DMS79 (cell line): ENCODE measurements around the gene PTTG1IP2.
A peak's percentile ranks its signal among the peaks of the same experiment; 100 is the strongest.
"Not testable (repeated sequence)": the region's sequence is repeated elsewhere in the genome, so short reads cannot be mapped to it uniquely, and the experiment has no call there.

ENCODE experiments used
- DNase-seq: peaks from one replicate; lab custom pipeline; 2025; lab: John Stamatoyannopoulos, UW

The PTTG1IP2 gene

GRCh38 chr7:90469554-90469953 is at the start of gene PTTG1IP2:
TSS of gene PTTG1IP2 (plus strand) at chr7:90469639. CDS start at chr7:90469787, 148 bp downstream.
- DNase-seq, result no peak

DNA sequence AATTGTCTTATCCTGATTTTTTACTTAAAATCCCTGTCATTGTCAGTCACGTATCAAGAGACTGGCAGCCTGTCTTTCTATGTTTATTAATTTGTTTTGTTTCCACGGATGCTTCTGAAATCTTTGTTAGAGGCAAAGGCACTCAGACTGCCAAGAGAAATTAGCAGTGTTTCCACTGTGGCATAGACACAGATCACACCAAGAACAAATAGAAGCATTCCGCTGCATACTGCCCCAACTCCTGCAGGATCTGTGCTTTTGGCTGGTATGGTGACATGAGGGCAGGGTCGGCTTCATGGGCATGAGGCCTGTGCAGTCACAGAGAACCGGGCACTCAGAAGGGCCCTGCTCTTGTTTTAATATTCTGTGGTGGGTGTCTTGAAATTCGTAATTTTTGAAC is 47.8 kb upstream of the PTTG1IP2 start:
- no peak for DNase-seq

DNA sequence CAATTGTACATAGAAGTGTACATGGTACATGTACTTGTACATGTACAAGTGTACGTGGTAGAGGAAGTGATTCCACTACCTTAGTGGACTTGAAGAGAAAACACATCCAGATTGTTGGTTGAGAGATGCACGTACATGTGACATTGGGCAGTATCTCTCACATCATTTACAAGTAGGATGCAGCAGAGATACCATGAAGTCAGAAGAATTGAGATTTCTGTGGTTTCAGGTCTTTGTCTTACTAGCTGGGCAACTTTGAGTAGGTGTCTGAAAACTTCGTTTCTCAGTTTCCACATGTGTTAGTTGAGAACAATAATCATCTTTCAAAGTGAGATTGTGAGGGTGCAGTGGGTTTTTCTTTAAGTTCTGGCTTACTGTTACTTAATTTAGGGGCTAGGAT is 44.7 kb upstream of the PTTG1IP2 start:
- DNase-seq, result no peak

- no peak for DNase-seq
Observed at GRCh38 chr7:90425376-90425775, 44.1 kb upstream of the PTTG1IP2 start.

DNA sequence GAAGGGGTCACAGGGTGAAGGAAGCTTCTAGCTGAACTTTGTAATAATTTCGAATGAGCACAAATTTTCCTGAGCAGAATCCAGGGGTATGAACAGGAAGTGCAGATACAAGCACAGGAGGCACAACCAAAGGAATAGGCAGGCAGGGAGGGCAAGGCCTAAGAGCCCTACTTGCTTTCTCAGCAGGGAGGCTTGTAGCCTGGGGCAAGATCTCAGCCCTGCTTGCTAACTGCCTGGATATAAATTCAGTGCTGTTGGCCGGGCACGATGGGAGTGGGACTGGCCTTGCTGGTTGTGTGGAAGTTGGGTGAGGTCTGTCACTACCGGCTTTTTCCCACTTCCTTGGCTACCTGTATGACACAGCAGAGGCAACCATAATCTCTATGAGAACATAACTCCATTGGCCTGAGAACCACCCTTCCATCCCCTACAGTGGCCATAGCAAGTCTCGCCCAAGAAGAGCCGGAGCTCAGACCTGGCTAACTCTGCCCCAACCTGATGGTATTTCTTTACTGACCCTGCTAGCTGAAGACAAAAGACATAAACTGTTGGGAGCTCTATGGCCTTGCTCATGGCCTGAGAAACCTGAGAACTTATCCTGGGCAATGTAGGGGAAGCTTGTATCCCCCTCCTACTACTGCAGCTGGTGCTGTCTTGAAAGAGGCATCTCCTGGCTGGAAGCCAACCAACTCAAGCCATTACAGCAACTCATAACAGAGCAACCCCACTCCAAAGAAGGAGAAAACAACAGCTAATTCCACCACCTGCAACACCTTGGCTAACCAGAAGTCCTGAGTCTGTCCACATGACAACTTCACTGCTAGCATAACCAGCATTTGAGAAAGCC is 38.6 kb upstream of the PTTG1IP2 start:
- no peak for DNase-seq

GRCh38 chr7:90432752-90433151 is 36.7 kb upstream of the PTTG1IP2 start:
- DNase-seq, result no peak

DNA sequence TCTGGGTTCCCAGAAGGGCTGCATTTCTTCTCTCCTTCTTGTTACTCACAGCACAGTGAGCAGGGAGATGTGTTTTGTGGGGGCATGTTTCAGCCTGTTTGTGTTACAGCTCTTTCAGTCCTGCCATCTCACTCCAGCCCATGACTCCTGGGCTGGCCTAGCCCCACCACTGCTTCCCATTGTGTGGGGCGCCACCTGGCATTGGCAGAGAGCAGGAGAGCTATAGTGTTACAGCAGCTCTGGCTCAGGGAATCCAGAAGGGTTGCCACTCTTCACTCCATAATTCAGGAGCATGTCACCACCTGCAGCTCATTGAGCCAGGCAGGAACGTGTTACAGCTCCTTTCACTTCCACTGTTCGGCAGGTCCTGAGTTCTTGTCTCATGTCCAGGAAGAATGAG is 36.2 kb upstream of the PTTG1IP2 start:
- DNase-seq, result no peak

DNA sequence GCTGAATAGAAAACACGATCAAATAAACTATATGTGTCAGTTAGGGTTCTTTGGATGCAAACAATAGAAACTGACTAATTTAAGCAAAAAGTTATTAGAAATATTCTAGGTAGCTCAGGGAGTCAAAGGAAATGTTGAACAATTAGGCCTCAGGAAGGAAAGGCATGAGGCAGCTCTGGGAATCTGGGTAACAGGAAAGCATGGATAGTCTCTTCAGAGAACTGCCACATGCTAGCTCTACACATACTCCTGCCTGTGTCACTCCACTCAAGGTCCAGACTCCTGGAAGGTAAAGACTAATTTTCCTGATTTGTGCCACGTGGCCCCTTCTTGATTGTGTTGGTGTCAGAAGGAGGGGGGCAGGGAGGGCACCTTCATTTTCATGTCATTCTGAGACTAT is 23.8 kb upstream of the PTTG1IP2 start:
- no peak for DNase-seq

GRCh38 chr7:90446137-90446899 is 23.1 kb upstream of the PTTG1IP2 start:
- no peak for DNase-seq

DNA sequence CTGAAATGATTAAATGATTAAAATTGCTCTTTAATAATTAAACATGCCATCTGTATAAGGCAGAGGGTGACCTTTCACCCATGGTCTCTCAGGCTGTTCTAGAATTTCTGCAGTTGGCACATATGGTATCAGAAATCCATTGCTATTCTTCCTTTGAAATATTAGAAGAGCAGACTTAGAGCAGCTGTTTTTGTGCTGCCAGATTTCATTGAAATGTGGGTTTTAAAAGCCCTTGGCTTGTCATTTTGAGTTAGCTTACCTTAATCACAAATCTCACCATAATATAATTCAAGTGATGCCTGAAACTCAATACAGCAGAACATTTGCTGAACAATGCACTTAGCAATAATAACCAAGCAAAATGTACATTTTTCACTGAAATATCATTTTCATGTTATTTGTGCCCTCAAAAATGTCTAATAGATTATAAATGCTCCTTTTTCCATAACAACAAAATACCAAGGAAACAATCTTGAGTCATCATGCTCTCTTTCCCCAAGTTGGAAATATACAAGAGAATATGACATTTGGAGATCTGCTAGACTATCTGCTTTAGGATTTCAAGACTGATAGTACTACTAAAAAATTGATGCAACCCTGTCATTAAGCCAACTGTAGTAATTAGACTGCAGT is 16.1 kb upstream of the PTTG1IP2 start:
- DNase-seq, result peak; percentile 51

DNA sequence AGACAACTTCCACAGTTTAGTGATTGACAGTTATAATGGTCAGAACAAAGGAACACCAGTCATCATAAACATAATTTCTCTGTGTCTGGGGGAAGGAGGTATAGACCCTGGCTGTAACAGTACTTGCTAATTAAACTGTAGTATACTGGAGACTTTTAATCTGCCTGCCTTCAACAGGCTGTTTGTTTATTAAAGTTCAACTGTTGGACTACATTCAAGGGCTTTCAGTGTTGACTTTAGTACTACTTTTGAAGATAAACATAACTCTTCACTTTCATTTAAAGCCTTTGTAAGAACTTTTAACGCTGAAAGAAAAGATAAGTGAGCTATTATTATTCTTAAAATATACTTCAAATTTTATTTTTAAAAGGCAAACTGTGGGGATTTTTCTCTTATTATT is 15.5 kb upstream of the PTTG1IP2 start:
- no peak for DNase-seq

DNA sequence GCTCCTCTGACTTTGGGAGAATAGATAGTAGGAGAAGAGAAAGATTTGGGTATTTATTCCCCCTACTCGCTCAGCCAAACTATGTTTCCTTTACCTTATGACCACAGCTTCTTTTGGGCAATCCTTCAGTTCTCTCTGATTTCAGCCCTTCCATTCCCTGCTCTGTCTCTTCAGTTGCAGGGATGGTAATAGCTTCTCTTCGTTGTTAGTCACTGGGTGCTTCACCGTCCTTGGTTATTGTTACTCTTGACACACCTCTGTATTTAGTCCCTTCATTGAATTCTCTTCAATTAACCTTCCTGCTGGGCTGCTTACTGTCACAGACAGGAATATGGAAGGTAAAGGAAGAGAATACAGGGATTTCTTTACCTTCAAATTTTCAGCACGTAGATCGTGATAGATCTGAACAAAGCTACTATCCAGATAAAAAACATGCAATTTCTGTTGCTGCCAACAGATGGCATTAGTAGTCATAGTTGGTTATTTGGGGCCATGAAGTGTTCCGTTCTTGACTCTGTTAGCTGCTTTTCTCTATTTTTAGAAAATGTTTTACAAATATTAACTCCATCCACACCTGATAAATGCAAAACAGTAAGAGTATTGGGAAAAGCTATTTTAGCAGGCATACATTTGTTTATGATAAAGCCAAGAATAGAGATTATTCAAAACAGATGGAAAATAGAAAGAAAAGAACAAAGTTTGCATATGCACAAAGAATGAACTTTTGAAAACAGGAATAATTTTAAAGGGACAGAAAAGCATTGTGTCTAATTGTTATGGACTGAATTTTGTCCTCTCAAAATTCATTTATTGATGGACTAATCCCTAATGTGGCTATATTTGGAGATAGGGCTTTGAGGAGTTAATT is 14.0 kb upstream of the PTTG1IP2 start:
- peak; percentile 17 for DNase-seq

DNA sequence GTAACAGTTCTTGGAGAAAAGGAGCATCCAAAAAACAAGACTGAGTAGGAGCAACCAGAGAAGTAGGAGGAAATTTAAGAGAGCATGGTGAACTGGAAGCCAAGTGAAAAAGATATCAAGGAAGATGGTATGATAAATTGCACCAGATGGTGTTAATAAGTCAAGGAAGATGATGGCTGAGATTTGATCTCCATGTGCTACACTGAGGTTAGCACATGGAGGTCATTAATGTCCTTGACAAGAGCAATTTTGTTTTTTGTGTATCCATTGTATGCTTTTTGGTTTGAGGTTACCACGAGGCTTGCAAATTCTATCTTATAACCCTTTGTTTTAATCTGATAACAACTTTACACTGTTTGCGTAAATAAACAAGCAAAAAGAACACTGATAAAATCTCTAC is 11.3 kb upstream of the PTTG1IP2 start:
- no peak for DNase-seq

DNA sequence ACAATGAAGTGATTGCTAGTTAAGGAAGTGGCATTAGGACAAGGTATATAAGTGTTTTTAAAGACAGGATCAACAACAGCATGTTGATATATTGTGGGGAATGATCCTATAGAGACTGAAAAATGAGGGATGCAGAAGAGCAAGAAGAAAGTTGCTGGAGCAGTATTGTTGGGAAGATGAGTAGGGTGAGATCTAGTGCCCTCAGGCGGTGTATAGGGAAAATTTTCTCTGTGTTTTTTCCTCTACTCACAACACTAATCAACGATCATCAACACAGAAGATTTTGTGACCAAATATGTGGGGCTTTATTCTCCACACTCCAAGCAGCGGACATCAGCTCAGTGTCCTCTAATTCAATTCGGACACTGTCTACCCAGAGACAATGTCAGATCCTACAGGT is 9.6 kb upstream of the PTTG1IP2 start:
- no peak for DNase-seq

GRCh38 chr7:90461219-90461618 is 8.2 kb upstream of the PTTG1IP2 start:
- DNase-seq, result peak; percentile 80

- not testable (repeated sequence) for DNase-seq
Observed at GRCh38 chr7:90463151-90463628, 6.2 kb upstream of the PTTG1IP2 start.

GRCh38 chr7:90465816-90466215 is 3.6 kb upstream of the PTTG1IP2 start:
- DNase-seq, result no peak

- no peak for DNase-seq
Observed at GRCh38 chr7:90472805-90473540, 3.5 kb downstream of the PTTG1IP2 start.

- no peak for DNase-seq
Observed at GRCh38 chr7:90473814-90474213, 4.4 kb downstream of the PTTG1IP2 start.

DNA sequence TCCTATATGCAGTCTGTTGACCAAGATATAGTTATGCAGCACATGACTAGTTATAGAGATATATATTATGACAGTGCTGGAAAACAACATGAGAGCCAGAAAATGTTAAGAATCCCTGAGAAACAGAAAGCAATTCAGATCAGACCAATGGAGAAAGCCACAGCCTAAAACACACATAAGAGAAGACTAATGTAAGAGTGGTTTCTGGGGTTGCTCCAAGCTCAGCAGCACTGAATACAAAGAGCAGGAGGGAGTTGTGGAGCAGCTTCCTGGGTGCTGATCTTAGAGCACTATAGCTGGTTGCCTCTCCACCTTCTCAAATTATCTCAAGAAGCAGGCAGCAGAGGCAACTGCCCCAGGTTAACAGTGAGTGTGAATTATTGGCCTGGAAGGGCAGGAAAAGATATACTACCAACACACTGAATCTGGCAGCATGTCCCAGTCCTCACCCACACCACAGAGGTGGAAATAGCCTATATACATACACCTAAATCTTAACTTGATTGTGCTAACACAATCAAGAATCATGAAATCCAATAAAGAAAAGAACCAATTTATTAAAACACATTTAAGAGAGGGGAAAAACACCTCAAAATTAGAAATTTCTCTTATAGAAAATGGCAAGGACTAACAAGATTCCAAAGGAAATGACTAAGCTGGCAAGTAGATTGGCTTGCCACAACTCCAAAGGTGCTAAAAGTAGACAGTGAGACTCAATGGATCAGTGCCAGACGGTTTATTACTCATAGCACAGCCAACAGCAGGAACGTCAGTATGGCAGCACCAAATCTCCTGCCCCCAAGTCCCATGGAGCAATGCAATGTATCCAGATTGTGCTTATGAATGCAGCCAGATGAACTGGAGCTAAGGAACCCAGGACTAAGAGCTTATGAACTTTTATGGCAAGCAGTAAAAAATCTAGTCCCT is 5.1 kb downstream of the PTTG1IP2 start:
- DNase-seq, result no peak
